Measurements from ENCODE around the gene CDH18.

The CDH18 gene

GRCh38 chr5:19713740-19714139, 274.3 kb downstream of the CDH18 start:
- no peak for DNase-seq

DNA sequence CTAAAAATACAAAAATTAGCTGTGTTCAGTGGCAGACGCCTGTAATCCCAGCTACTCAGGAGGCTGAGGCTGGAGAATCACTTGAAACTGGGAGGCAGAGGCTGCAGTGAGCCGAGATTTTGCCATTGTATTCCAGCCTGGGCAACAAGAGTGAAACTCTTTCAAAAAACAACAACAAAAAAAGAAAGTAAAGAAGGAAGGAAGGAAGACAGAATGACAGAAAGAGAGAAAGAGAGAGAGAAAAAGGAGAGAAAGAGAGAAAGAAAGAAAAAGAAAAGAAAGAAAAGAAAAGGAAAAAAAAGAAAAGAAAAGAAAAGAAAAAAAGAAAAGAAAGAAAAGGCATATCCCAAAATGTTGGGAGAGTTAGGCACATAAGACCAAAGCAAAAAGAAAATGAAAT, 278.6 kb downstream of the CDH18 start:
- DNase-seq = no peak

DNA sequence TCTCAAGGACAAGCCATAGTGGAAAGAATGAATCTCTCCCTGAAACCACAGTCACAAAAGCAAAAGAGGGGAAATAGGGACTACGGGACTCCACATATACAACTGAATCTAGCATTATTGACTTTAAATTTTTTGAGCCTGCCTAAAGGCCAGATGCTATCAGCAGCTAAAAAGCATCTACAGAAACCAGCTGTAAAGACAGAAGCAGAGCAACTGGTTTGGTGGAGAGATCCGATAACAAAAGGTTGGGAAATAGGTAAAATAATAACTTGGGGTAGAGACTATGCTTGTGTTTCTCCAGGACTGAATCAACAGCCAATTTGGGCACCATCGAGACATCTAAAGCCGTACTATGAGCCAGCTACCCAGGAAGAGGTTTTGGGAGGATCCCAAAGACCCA, 281.2 kb downstream of the CDH18 start:
- DNase-seq = no peak

- no peak for DNase-seq
Observed at GRCh38 chr5:19701731-19702130, 286.3 kb downstream of the CDH18 start.

DNA sequence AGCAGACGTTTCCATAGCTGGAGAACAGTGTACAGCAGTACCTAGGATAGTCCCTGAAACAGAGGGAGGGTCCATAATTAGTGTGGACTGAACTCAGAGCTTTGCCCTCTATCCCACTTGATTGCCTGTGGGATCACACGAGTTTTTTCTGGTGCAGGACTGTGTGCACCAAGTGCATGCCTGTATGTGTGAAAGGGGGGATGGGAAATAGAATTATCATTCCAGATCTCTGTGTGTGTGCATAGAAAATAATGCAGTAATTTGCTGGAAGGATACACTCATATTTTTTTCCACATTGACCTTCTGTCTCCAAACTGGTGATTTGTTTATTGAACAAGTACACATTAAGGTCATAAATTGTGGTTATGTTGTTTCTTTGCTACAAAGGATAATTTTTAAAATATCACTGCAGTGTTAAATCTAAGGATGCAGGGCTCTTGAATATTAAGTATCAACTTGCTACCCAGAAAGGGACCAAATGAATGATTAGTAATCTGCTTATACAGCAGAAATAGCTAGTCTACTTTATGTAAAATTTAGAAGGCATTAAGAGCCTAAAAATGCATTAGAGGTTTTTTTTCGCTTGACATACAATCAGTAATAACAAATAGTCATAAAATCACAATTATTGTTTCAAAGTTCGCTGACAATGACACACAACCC, 292.9 kb downstream of the CDH18 start:
- DNase-seq = no peak

DNA sequence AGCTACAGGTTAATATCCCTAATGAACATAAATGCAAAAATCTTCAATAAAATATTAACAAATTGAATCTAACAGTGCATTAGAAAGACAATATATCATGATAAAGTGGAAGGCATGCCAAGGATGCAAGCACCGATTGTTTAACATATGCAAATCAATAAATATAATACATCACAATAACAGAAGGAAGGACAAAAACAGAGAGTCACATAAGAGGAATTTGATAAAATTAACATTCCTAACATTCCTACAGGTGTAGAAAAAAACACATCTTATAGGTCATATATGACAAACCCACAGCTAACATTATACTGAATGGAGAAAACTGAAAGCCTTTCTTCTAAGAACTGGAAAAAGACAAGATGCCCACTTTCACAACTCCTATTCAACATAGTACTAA, 297.0 kb downstream of the CDH18 start:
- DNase-seq = no peak

DNA sequence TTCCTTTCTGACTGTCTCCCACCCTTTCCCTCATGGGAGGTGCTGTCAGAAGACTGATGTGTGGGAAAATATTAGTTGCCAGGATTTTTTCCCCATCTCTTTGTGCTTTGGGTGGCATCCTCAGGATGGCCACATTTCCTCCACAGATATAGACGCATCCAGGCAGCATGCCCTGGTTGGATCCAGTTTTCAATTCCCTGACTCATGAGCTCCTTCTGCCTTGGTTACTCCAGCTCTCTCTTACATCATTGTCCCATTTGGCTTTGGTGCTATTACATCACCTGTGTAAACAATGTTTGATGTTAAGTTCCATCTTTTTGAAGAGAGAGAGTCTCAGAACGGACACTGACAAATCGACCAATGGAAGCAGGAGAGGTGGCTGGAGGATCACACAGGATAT, 302.5 kb downstream of the CDH18 start:
- no peak for DNase-seq

- DNase-seq = no peak
Observed at GRCh38 chr5:19676895-19677294, 311.1 kb downstream of the CDH18 start.

DNA sequence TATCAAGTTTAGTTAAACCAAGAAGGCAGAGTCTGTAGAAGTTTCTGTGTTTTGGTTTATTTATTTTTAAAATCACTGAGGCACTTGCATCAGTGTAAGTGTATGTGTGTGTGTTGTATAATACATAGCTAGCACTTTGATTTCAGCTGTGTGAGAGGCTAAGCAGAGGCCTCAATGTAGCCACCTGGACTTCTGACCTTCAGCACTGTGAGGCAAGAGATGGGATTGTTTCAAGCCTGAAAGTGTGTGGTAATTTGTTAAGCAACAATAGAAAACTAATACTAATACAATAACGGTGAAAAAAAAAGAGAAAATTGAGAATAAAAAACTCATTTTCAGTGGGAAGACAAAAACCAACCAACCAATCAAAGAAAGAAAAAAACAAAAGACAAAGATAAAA, 327.3 kb downstream of the CDH18 start:
- DNase-seq = no peak

DNA sequence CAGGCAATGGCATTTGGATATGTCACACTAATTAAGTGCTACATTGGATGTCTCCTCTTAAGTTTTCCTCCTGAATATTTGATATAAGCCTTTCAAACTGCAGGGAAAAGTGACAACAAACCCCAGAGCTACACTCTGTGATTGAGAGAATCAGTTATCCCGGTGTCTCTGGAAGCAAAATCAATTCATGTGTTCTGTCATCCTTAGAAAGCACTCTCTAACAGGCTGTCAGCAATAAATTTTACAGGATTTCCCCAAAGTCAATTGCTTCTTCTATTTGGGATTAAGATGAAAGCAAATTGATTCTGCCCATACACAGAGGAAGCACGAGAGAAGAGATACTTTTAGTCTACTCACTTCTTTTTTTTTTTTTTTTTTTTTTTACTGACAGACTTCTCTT, 332.4 kb downstream of the CDH18 start:
- no peak for DNase-seq

GRCh38 chr5:19638461-19638860, 349.5 kb downstream of the CDH18 start:
- no peak for DNase-seq

GRCh38 chr5:19630876-19631275, 357.1 kb downstream of the CDH18 start:
- DNase-seq = no peak

- no peak for DNase-seq
Observed at GRCh38 chr5:19626211-19626610, 361.8 kb downstream of the CDH18 start.

- no peak for DNase-seq
Observed at GRCh38 chr5:19625562-19625961, 362.4 kb downstream of the CDH18 start.

- no peak for DNase-seq
Observed at GRCh38 chr5:19619571-19619970, 368.4 kb downstream of the CDH18 start.

DNA sequence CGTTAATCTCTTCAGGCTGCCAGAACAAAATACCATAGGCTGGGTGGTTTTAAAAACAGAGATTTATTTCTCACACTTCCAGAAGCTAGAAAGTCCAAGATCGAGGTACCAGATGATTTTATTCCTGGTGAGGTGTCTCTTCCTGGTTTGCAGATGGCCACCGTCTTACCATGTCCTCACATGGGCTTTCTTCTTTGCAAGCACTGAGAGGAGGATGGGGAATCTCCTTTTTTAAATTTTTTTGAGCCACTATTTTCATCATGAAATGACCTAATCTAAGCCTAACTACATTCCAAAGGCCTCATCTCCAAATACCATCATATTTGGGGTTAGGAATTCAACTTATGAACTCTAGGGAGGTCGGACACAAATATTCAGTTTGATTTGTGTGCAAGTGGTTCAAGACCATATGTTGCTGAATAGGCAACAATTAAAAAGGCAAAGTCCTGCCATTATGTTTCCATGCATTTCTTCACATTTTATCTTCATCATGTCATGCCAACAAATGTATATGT, 371.2 kb downstream of the CDH18 start:
- no peak for DNase-seq

- DNase-seq = no peak
Observed at GRCh38 chr5:19615661-19616060, 372.3 kb downstream of the CDH18 start.

- no peak for DNase-seq
Observed at GRCh38 chr5:19615071-19615470, 372.9 kb downstream of the CDH18 start.

- DNase-seq = no peak
Observed at GRCh38 chr5:19608444-19609002, 379.5 kb downstream of the CDH18 start.

- DNase-seq = no peak
Observed at GRCh38 chr5:19605846-19606407, 382.1 kb downstream of the CDH18 start.

GRCh38 chr5:19584131-19584530, 403.9 kb downstream of the CDH18 start:
- no peak for DNase-seq

GRCh38 chr5:19577882-19578281, 410.1 kb downstream of the CDH18 start:
- DNase-seq = no peak

- DNase-seq = no peak
Observed at GRCh38 chr5:19568004-19568403, 420.0 kb downstream of the CDH18 start.

DNA sequence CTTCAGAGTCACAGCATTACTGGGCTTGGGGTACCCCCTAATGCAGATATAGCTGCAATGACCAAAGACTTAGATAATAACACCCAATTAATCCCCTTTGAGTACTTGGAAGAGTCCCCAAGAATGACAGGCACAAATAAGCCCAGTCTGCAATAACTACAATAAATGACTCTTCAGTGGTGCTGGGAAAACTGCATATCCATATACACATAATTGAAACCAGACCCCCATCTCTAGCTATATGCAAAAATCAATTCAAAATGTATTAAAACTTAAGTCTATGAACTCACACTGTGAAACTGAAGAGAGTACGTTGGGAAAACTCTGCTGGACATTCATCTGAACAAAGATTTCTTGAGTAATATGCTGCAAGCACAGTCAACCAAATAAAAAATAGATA, 422.5 kb downstream of the CDH18 start:
- no peak for DNase-seq

- DNase-seq = no peak
Observed at GRCh38 chr5:19564036-19564435, 424.0 kb downstream of the CDH18 start.
